Measurements from ENCODE around the gene PRSS56.

PRSS56 gene

DNA sequence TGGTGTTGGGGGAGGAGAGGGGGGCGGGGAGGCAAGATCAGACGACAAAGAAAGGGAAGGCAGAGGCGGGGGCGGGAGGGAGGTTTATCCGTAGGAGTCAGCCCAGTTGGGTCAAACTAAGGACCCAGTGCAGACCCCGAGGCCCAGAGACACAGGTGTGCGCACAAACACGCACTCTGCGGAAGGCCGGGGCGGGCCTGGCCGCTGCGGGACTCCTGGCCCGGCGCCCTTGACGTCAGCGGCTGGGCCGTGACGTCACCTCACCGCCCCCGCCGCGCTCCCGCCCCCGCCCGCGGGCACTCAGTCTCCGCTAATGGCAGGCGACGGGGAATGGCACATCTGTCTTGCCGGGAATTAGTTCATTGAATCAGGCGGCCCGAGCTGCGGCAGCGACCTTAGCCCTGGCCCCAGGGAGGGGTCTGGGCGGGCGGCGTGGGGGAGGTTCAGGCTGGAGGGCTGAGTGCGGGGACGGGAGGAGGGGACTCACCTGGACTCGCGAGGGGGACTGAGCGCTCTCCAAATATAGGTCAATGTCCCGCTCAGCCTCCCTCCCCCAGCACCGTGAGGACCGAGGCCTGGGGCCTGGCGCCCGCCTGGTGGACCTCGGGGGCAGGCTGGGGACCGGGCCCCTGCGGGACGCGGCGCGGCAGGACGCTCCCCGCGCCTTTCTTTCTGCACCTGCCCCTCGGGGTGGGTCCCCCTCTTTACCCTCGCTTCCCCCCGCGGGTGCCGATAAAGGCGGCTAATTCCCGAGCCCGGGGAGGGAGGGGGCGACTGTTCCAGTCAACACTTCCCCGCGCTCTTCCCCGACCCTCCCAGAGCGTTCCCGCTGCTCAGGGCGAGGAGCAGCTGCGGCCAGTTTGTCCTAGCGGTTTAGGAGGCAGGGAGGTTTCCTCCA, 17.0 kb upstream of the PRSS56 start:
- DNase-seq = peak; percentile 2 to 39

DNA sequence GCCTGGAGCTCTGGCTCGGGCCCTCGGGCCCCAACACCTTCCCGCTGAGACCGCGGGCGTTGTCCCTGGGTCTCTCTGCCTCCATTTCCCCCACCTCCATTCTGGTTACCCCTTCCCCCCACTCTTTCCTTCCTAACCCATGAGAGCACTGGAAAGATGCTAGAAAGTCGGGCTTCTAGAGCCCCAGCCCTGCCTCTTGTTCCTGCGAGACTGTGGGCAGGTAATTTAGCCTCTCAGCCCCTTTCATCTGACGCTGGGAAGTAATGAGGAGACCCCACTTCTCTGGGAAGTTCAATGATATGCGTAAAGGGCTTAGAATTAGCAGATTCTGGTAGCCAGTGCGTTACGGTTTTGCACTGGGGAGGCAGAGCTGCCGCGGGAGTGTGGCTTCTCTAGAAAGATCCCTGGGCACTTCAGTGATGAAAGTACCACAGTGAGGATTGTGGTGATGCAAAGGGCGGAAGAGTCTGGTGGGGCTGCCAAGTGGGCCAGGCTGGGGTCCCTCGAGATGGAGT, 16.3 kb upstream of the PRSS56 start:
- no peak for DNase-seq

DNA sequence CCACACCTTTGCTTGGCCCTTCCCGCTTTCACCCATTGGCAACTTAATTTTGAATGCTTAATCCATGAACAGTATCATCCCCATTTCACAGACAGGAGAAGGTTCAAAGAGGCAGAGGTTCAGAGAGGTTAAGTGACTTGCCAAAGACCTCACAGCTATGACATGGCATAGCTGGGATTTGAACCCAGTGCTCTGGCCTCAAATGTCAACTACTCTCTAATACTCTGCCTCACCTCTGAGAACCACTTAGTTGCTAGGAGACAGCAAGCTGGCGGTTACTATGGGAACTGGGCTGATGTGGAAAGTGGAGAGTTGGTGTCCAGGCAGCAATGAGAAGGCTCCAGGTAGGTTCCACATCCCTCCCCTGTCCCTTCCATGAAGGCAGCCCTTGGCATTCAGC, 15.8 kb upstream of the PRSS56 start:
- no peak for DNase-seq

DNA sequence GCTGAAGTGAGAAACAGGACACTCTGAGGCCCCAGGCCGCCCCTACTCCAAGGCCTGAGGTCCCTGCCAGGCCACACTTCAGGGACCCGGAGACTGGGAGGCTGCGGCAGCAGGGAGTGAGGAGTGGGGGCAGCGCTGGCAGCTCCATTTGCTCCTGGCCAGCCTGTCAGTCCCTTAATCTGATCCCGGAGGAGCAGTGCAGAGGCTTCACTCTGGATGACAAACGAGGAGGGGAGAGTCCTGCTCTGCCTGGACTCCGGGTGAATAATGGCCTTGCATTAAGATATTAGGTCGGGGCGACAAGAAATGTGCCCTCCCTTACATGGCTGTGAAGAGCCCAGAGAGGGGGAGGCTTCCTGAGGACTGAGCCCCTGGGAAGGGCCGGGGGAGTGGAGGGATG, 14.3 kb upstream of the PRSS56 start:
- DNase-seq = no peak

DNA sequence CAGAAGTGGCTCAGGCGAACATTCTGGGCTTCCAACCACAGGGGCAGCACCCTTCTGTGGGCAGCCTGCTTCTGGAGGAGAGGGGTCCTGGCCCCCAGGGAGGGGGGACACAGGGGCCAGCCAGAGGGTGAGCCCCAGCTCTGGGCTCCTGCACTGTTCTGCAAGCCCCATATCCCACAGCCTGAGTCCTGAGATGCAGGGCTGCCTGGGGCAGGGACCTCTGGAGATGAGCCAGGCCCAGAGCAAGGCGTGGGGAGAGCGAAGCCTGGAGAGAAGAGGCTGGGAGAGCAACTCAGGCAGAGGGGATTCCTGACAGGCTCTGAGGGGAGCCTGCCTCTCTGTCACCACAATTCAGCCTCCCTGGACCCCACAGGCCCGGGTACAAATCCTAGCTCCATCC, 13.5 kb upstream of the PRSS56 start:
- DNase-seq = no peak

DNA sequence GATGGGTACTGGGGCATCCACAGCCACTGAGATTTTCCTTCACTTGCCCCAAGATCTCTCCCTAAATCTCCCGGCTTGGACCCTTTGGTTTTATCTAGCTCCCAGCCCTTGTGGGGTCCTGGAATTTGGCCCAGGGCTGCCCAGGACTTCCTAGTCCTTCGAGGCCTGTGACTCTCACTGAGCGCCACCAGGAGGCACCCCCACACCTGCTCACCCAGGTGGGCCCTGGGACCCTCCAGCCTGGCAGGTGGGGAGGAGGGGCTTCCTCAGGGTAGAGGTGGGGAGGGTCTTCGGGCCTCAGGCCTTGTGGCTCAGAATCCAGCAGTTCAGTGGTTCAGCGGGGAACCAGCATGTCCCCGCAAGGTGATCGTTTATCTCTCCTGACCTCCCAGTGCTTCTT, 11.9 kb upstream of the PRSS56 start:
- no peak for DNase-seq

DNA sequence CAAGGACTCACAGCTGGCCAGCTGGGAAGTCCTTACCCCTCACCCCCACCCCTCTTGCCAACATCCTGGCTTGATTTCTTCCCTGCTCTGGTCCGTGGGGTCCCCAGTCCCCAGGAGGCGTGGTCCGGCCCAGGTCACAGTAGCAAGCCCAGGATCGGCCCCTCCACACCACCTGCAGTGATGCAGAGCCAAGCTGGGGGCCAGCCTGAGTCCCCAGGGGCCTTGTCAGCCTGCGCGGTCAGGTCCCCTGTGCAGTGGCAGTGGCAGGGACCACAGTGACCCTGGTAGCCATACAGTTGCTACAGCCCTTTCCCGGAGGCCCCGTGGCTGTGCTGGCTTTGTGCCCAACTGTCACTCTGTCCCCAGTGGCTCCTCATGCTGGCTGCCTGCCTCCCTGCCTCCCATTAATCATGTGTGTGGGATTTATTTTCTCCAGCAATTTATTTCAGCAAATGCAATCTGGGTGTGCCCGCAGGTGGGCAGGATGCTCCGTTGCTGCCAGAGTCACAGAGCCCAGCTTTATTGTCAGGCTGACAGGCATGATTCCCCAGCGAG, 8.8 kb upstream of the PRSS56 start:
- no peak for DNase-seq

DNA sequence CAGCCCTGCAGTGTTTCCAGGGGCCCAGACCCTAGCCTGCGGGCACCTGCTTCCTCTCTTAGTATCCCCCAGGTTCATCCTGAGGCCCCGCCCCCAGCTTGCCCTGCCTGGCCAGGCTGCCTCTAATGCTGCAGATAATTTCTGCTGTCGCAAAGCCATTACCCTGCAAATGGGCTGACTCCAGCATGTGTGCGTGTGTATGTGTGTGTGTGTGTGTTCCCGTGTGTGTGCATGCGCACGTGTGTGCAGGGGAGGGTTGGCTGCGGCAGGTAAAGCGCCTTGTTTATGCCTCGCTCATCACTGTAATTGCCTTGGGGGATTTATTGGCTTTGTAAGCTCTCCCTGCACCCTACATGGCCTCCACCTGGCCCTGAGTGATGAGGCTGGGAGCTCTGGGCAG, 7.6 kb upstream of the PRSS56 start:
- DNase-seq = no peak

DNA sequence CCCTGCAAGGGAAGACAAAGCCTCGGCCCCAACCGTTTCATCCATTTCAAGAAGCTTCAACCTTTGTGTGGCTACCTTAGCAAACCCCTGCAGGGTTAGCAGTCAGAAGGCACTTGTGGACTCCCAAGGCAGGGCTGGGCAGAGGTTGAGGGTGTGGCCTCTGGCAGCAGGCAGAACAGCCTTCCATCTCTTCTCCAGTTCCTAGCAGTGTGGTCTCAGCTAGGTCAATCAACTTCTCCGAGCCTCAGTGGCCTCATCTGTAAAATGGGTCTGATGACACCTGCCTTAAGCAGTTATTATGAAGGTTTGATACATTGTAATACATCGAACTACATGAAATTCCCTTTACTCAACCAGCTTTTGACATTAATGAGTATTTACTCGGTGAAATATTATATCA, 6.8 kb upstream of the PRSS56 start:
- no peak for DNase-seq

DNA sequence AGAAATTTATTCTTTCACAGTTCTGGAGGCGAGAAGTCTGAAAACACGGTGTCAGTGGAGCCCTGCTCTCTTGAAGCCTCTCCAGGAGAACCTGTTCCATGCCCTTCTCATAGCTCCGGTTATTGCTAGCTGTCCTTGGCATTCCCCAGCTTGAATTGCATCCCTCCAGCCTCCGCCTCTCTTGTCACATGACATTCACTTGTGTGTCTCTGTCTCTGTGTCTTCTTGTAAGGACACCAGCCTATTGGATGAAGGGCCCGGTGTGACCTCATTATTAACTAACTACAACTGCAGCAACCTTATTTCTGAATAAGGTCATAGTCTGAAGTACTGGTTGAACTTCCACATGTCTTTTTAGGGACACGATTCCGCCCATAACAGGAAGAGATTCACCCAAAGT, 4.5 kb upstream of the PRSS56 start:
- DNase-seq = peak in 1 of 2 donors; percentile 45

DNA sequence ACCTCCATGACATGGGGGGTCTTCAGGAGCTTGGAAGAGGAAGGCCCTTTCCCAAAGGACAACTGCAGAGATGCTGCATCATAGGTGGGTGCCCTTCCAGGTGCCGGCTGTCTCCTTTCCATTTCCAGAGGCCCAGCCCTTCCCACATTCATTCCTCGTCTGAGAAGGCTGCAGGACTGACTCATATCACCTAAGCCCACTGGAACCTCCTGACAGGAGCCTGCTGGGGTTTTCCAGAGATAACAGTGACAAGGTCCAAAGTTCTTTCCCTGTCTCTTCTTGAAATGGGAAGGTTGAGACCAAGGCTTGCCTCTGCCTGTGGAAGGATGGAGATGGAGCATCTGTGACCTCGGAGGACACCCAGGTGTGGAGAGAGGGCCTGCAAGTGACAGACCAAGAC, 3.6 kb upstream of the PRSS56 start:
- DNase-seq = no peak

DNA sequence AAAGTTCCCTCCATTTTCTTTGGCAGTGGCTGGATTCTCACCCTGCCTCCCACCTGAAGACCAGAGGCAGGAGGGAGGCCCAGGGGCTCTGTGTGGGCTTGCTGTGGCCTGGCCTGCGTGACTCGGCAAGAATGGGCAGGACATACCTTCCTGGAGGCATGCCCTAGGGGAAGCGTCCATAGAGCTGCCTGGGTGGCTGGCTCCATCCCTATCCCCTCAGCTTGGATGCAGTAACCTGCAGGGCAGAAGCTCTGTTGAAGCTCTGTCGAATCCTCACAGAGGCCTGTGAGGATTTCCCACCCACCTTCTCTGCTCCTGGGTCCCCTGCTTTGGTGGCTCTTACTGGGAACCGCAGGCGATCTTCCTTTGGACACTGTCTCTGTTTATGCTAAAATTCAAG, 1.3 kb upstream of the PRSS56 start:
- DNase-seq = no peak

DNA sequence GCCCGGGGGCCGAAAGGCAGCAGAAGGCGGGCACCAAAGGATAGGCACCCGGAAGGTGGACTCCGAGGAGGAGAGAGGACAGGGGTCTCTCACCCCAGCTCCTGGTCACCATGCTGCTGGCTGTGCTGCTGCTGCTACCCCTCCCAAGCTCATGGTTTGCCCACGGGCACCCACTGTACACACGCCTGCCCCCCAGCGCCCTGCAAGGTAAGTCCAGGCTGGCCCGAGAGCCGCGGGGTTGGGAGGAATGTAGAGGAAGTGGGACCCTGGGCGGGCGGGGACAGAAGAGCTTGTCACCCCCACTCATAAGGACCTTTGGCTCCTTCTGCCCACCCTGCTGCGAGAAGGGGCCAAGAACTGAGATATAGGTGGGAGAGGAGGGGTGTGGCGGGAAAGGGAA, 301 bp downstream of the PRSS56 start:
- no peak for DNase-seq

DNA sequence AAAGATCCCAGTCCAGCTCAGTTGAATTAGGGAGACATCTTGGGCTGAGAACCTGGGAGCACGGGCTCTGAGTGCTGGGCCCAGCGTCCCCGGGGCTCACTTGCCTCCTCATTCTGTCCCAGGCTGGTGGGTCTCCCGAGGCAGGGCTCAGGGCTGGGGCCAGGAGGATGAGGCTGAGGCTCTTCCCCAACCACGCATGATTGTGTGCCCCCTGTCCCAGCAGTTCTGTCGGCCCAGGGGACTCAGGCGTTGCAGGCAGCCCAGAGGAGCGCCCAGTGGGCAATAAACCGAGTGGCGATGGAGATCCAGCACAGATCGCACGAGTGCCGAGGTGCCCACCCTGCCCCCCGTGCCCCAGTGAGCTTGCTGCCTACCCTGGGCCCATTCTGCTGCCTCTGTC, 910 bp downstream of the PRSS56 start:
- DNase-seq = no peak

DNA sequence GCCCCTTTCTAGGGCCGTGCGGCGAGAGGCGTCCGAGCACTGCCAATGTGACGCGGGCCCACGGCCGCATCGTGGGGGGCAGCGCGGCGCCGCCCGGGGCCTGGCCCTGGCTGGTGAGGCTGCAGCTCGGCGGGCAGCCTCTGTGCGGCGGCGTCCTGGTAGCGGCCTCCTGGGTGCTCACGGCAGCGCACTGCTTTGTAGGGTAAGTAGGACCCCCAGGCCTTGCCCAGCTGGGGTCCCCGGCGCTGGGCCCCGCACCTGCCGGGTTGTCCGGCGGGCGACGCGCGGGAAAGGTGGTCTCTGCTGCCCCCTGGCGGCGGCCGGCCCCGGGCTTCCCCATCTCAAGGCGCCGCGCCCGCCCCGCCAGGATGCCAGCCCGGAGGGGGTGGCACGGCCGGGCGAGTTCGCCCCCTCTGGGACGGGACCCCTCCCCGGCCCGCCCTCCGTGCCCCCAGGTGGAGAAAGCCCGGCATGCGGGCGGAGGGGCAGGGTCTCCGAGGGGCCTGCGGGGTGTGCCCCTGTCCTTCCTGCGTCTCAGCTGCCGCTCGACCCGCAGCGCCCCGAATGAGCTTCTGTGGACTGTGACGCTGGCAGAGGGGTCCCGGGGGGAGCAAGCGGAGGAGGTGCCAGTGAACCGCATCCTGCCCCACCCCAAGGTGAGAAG, 1.9 kb downstream of the PRSS56 start:
- DNase-seq = peak in 1 of 2 donors; percentile 64

DNA sequence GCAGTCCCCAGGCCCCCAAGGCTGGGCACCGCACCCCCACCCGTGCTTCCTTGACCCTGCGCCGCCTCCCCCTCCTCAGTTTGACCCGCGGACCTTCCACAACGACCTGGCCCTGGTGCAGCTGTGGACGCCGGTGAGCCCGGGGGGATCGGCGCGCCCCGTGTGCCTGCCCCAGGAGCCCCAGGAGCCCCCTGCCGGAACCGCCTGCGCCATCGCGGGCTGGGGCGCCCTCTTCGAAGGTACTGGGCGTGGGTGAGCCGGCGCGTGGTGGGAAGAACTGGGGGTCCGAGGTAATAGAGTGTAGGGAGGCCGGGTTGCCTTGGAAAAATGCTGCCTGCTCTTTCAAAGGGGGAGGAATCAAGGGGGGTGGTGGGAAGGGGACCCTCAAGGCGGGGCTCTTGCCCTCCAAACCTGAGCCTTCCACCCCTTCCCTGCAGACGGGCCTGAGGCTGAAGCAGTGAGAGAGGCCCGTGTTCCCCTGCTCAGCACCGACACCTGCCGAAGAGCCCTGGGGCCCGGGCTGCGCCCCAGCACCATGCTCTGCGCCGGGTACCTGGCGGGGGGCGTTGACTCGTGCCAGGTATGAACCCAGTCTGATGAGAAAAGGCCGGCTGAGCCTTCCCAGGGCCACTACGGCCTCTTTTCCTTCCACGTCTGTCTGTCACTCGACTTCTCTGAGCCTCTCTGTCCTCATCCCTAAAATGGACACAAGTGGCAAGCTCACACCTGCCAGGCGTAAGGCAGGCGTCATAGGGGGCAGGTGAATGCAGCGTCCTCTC, 2.6 kb downstream of the PRSS56 start:
- no peak for DNase-seq

DNA sequence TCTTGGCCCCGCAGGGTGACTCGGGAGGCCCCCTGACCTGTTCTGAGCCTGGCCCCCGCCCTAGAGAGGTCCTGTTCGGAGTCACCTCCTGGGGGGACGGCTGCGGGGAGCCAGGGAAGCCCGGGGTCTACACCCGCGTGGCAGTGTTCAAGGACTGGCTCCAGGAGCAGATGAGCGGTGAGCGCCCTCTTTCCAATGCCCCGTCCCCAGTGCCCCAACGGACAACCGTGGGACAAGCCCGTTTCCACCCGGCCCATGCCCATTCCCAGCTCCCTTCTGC, 3.2 kb downstream of the PRSS56 start:
- no peak for DNase-seq

DNA sequence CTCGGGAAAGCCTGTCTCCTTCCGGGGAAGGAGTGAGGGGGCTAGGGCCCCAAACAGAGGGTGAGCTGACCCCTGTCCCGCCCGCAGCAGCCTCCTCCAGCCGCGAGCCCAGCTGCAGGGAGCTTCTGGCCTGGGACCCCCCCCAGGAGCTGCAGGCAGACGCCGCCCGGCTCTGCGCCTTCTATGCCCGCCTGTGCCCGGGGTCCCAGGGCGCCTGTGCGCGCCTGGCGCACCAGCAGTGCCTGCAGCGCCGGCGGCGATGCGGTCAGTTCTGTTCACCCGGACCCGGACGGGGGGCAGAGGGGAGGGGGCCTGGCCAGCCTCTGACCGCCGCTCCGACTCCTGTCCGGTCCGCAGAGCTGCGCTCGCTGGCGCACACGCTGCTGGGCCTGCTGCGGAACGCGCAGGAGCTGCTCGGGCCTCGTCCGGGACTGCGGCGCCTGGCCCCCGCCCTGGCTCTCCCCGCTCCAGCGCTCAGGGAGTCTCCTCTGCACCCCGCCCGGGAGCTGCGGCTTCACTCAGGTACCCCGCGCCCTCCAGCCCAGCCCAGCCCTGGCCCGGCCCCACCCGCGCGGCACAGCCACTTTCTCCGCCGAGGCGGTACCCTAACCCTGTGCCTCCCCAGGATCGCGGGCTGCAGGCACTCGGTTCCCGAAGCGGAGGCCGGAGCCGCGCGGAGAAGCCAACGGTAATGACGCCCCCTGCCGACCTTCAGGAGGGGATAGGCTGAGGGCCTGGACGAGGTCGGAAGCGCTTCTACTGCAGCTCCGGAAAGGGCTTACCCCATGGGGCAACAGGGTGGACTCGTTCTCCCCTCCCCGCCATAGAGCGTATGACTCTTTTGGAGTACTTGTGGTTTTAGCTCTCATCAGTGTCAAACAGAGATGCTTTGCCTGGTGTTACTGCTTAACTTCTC, 3.8 kb downstream of the PRSS56 start:
- DNase-seq = peak; percentile 15 to 40

DNA sequence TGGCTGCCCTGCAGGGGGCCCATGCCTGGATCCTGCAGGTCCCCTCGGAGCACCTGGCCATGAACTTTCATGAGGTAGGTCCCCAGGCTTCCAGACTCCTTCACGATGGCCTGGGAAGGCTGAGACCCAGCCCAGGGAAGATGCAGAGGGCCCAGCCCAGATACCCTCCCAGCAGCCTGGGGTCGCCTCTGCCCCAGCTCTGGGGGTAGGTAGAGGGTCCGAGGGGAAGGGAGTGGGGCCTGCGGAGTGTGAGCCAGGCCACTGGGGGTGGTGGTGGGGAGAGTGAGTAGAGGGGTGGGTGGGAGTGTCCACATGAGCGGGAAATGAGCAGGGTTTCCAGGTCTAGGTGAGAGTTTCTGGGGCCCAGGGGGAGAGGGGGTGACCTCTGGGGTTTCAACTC, 4.6 kb downstream of the PRSS56 start:
- DNase-seq = no peak

DNA sequence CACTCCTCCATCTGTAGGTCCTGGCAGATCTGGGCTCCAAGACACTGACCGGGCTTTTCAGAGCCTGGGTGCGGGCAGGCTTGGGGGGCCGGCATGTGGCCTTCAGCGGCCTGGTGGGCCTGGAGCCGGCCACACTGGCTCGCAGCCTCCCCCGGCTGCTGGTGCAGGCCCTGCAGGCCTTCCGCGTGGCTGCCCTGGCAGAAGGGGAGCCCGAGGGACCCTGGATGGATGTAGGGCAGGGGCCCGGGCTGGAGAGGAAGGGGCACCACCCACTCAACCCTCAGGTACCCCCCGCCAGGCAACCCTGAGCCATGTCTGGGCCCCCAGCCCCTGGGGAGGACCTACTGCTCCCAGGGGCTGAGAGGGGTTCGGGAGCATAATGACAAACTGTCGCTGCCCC, 5.0 kb downstream of the PRSS56 start:
- DNase-seq = no peak

DNA sequence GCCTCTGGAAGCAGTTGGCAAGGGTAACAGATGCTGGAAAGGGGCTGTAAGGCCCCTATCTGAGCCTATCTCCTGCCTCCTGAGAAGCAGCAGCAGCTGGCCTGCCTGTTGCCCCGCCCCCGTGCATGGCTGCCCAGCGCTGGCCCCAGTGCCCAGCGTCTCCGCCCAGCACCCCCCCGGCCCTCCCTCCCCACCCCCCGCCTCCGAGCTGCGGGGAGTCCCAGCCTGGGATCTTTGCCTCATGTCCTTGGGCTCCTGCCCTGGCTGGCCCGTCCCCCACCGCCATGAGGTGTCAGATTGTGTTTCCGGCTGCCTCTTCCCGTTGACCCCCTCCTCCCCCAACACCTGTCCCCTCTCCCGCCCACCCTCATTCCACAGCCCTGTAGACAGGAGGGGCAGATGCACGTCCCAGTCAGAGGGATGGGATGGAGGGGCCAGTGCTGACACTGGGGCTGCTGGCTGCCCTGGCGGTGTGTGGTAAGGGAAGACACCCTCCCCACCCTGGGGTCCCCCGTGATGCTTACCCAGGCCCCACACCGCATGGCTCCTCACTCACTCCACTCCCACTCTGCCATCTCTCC, 5.7 kb downstream of the PRSS56 start, which contains the start of gene CHRND:
CHRND (plus strand) TSS at position 370 of the 581 bp plus-strand sequence; CDS start at position 426, 56 bp downstream.
- no peak for DNase-seq
